Fibroblast of mammary gland (primary cell): ENCODE results near the gene VDAC1.

Source experiments
- DNase-seq: peaks from one replicate; pipeline ENCODE4 v3.0.0-alpha.2; 2010; ENCODE audit warnings: low read depth
- H3K4me3 ChIP-seq: 2 replicates; pipeline ENCODE4 v1.5.1; 2011; ENCODE audit warnings: low read depth, mild to moderate bottlenecking, low read length, moderate library complexity; ENCODE audit not compliant: control insufficient read depth
- TF ChIP-seq, protein P1 (sequence below): conservative IDR thresholded peaks from 2 replicates; pipeline ENCODE4 v1.5.1; 2011; ENCODE audit warnings: low read depth, low read length, inconsistent platforms; ENCODE audit not compliant: control insufficient read depth, insufficient read depth

VDAC1 gene

GRCh38 chr5:134046801-134047686 is 42.3 kb upstream of the VDAC1 start:
- DNase-seq: no peak
- TF ChIP-seq, protein P1, sequence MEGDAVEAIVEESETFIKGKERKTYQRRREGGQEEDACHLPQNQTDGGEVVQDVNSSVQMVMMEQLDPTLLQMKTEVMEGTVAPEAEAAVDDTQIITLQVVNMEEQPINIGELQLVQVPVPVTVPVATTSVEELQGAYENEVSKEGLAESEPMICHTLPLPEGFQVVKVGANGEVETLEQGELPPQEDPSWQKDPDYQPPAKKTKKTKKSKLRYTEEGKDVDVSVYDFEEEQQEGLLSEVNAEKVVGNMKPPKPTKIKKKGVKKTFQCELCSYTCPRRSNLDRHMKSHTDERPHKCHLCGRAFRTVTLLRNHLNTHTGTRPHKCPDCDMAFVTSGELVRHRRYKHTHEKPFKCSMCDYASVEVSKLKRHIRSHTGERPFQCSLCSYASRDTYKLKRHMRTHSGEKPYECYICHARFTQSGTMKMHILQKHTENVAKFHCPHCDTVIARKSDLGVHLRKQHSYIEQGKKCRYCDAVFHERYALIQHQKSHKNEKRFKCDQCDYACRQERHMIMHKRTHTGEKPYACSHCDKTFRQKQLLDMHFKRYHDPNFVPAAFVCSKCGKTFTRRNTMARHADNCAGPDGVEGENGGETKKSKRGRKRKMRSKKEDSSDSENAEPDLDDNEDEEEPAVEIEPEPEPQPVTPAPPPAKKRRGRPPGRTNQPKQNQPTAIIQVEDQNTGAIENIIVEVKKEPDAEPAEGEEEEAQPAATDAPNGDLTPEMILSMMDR: no peak
- H3K4me3 ChIP-seq: no peak overlapping the region

DNA sequence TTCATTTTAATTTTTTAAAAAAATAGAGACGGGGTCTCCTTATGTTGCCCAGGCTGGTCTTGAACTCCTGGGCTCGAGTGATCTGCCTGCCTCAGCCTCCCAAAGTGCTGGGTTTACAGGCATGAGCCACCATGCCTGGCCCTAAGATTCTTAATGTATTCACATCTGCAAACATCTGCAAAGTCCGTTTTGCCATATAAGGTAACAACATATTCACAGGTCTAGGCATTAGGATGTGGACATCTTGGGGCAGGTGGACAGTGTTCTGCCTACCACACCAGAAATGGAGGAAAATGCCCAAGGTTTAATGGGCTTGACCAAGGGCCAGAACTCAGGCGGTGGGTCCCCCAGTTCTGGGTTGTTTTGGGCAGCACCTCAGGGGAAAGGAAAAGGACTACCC is 41.6 kb upstream of the VDAC1 start:
- TF ChIP-seq, protein P1: no peak
- H3K4me3 ChIP-seq: no peak overlapping the region
- no peak for DNase-seq

GRCh38 chr5:134043793-134044792 is 39.3 kb upstream of the VDAC1 start:
- no peak for DNase-seq

GRCh38 chr5:134041570-134042411 is 37.0 kb upstream of the VDAC1 start:
- TF ChIP-seq, protein P1: no peak
- H3K4me3 ChIP-seq: no peak overlapping the region
- peak; percentile 20 for DNase-seq

More at GRCh38 chr5:134043793-134044792, 39.3 kb upstream of the VDAC1 start:
- TF ChIP-seq, protein P1: no peak
- H3K4me3 ChIP-seq: no peak overlapping the region

- TF ChIP-seq, protein P1: no peak
- no peak for DNase-seq
- no peak overlapping the region for H3K4me3 ChIP-seq
These were observed 33.4 kb upstream of the VDAC1 start for GRCh38 chr5:134038138-134038537.

DNA sequence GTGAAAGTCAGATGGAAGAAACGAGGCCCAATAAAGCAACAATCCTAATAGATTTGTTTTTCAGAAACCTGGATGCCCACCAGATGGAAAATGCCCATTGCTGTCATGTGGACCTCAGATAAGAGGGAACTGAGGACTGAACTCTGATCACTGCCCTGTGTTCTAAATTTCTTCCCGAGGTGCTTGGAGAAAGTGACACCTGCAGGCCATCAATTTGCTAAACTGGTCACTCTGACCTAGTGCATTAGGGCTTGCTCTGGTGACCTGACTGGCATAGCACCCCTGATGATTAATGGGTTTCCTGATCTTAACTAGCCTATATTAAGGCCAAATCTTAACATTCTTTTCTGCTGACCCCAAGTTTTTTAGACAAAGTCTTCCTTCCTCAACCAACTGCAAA is 32.4 kb upstream of the VDAC1 start:
- no peak overlapping the region for H3K4me3 ChIP-seq
- no peak for DNase-seq
- TF ChIP-seq, protein P1: no peak
